Measurements from ENCODE around the gene ENO2. TPM values are rescaled to one million over a fixed set of nuclear protein-coding genes. Genes with fewer than 3 reads are reported as not detected.
A peak's percentile ranks its signal among the peaks of the same experiment; 100 is the strongest.
"Not testable (repeated sequence)": the region's sequence is repeated elsewhere in the genome, so short reads cannot be mapped to it uniquely, and the experiment has no call there.

Gene ENO2
- total RNA-seq, 1 donor from 2014 or later = 5.3 TPM

DNA sequence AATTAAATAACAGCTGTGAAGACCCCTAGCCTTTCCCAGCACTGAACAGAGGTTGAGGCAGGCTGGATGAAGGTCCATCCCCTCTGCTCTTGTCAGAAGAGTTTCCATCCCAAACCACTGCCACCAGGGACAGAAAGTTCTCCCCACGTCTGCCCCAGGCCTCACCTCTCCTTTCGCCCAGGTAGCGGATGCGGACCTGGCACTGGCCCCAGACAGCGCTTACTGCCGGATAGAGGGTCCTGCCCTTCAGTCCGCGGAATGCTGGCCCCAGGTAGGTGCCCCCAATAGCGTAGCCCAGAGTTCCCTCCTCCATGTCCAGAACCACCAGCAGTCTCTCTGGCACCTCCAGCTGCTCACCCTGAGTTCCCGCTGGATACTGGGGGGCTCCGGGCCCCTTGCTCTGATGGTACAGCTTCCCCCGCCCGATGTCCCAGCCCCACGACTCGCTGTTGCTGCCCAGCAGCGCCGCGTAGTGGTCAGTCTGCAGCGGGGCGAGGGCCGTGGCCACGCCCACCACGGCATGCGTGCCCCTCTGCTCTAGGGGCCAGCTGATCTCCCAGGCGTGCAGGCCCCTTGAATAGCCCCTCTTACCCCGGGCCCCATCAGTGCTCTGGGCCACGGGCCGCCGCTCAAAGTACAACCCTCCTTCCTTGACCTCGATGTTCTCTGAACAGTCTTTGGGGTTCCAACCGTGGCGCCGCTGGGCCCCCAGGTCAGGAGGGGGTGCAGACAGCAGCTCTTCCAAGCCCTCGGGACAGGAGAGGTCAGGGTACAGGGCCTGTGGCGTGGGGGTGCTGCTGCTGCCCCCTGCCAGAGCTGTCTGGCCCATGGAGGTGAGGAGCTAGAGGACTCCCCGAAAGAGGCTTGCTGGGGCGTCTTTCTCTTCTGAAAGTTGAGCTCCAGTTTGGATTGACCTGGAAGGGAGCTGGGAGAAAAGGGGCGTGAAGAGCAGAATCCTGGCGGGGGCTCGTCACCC, 42.0 kb upstream of the ENO2 start:
- DNase-seq (ENCODE audit: low spot score) = peak; percentile 95
- TF ChIP-seq, protein P1, sequence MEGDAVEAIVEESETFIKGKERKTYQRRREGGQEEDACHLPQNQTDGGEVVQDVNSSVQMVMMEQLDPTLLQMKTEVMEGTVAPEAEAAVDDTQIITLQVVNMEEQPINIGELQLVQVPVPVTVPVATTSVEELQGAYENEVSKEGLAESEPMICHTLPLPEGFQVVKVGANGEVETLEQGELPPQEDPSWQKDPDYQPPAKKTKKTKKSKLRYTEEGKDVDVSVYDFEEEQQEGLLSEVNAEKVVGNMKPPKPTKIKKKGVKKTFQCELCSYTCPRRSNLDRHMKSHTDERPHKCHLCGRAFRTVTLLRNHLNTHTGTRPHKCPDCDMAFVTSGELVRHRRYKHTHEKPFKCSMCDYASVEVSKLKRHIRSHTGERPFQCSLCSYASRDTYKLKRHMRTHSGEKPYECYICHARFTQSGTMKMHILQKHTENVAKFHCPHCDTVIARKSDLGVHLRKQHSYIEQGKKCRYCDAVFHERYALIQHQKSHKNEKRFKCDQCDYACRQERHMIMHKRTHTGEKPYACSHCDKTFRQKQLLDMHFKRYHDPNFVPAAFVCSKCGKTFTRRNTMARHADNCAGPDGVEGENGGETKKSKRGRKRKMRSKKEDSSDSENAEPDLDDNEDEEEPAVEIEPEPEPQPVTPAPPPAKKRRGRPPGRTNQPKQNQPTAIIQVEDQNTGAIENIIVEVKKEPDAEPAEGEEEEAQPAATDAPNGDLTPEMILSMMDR (IDR thresholded peaks at IDR 0.05; ENCODE audit: unreplicated experiment) = peak; percentile 78
- Mint-ChIP-seq H3K36me3 (ENCODE audit: low read depth, unreplicated experiment) (peaks cover 31% of the 10 kb centered on the region), H3K27me3 (ENCODE audit: unreplicated experiment) (peaks cover 15% of the 10 kb centered on the region), H3K27ac (ENCODE audit: unreplicated experiment) (peak overlapping the region; percentile 24), H3K4me3 (ENCODE audit: unreplicated experiment) (peak overlapping the region; percentile 94), H3K4me1 (ENCODE audit: unreplicated experiment) (peaks cover 30% of the 10 kb centered on the region), H3K9me3 (ENCODE audit: unreplicated experiment) (no peaks in the 10 kb centered on the region)

DNA sequence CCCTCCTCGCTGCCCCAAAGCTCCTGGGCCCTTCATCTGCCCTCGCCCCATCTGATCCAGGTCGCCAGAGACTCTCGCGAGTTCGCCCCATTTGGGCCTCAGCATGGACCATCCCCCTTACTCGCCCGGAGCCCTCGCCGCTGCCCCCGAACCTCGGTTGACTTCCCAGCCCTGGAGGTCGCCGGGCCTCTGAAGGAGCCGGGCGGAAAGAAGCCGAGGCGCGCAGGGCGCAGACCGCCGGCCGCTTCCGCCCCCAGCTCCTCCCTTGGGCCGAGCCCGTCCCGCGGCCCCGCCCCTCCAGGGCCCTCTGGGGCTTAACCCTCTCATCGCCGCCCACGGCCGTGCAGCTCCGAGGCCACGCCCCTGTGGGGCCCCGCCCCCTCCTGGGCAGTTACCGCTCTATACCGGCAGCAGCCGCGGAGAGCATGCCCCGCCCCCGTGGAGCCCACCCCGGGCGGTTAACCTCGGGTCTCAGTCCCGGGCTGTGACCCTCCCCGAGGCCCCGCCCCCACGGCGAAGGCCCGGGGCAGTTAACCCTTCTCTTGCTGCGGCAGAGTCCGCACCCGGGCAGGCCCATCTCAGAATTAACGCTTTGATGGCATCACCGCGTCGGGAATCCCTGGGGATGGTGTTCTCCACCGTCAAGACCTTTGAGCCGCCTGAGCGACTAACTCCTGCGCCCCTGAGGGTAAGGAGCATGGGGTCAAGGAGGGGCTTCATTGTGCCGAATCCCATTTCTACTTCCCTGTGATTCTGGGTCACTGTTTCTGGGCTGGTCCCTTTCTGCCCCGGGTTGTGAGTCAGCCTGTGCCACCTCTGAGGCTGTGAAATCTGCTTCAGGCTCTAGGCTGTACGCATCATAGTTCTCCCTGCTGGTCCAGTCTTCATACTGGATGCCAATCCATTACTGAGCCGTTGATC, 41.0 kb upstream of the ENO2 start, which contains the start of gene SPSB2:
Gene SPSB2, minus strand, starts transcription at position 210 of the 921 bp plus-strand sequence. CDS start 402 bp downstream, outside the sequence.
- peaks cover 11% of the 10 kb centered on the region for H3K27me3 Mint-ChIP-seq (ENCODE audit: unreplicated experiment)
- DNase-seq (ENCODE audit: low spot score) = peak; percentile 100
- no peaks in the 10 kb centered on the region for H3K9me3 Mint-ChIP-seq (ENCODE audit: unreplicated experiment)
- peaks cover 26% of the 10 kb centered on the region for H3K4me1 Mint-ChIP-seq (ENCODE audit: unreplicated experiment)
- H3K36me3 Mint-ChIP-seq (ENCODE audit: low read depth, unreplicated experiment) = peaks cover 31% of the 10 kb centered on the region
- H3K4me3 Mint-ChIP-seq (ENCODE audit: unreplicated experiment) = peak within 1 kb of the TSS; percentile 94
- TF ChIP-seq, protein P1 (IDR thresholded peaks at IDR 0.05; ENCODE audit: unreplicated experiment) = no peak
- peak within 1 kb of the TSS; percentile 48 for H3K27ac Mint-ChIP-seq (ENCODE audit: unreplicated experiment)

DNA sequence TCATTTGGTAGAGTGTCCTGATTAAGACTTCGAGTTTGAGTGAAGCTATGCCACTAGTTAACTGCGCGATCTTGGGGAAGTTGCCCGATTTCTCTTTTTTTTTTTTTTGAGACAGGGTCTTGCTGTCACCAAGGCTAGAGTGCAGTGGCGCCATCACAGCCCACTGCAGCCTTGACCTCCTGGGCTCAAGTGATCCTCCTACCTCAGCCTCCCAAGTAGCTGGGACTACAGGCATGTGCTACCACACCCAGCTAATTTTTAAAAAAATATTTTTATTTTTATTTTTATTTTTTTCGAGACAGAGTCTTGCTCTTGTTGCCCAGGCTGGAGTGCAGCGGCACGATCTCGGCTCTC, 40.4 kb upstream of the ENO2 start:
- peaks cover 11% of the 10 kb centered on the region for H3K27me3 Mint-ChIP-seq (ENCODE audit: unreplicated experiment)
- peak overlapping the region; percentile 48 for H3K27ac Mint-ChIP-seq (ENCODE audit: unreplicated experiment)
- not testable (repeated sequence) for DNase-seq (ENCODE audit: low spot score); H3K9me3 Mint-ChIP-seq (ENCODE audit: unreplicated experiment)
- H3K4me3 Mint-ChIP-seq (ENCODE audit: unreplicated experiment) = peak overlapping the region; percentile 90
- H3K36me3 Mint-ChIP-seq (ENCODE audit: low read depth, unreplicated experiment) = peaks cover 26% of the 10 kb centered on the region
- H3K4me1 Mint-ChIP-seq (ENCODE audit: unreplicated experiment) = peaks cover 20% of the 10 kb centered on the region

DNA sequence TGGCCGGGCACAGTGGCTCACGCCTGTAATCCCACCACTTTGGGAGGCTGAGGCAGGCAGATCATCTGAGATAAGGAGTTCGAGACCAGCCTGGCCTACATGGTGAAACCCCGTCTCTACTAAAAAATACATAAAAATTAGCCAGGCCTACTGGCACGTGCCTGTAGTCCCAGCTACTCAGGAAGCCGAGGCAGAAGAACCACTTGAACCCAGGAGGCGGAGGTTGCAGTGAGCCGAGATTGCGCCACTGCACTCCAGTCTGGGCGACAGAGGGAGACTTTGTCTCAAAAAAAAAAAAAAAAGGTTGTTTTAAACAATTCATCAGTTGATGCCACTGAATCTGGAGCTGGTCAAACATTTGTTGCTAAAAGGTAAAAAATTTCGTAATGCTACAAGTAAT, 34.6 kb upstream of the ENO2 start:
- not testable (repeated sequence) for H3K36me3 Mint-ChIP-seq (ENCODE audit: low read depth, unreplicated experiment); H3K4me1 Mint-ChIP-seq (ENCODE audit: unreplicated experiment); H3K27me3 Mint-ChIP-seq (ENCODE audit: unreplicated experiment); H3K4me3 Mint-ChIP-seq (ENCODE audit: unreplicated experiment); H3K27ac Mint-ChIP-seq (ENCODE audit: unreplicated experiment); H3K9me3 Mint-ChIP-seq (ENCODE audit: unreplicated experiment); DNase-seq (ENCODE audit: low spot score)

DNA sequence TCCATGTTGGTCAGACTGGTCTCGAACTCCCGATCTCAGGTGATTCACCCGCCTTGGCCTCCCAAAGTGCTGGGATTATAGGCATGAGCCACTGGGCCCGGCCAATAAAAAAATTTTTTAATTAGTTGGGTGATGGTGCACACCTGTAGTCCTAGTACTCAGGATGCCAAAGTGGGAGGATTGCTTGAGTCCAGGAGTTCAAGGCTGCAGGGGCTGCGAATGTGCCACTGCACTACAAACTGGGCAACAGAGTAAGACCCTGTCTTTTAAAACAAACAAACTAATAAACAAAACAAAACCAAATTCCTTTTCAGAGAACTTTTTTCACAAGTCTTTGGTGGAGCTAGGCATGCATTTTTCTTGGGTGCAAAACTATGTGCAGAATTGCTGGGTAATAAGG, 31.1 kb upstream of the ENO2 start:
- no peak for DNase-seq (ENCODE audit: low spot score)
- no peak overlapping the region for H3K4me3 Mint-ChIP-seq (ENCODE audit: unreplicated experiment)
- H3K9me3 Mint-ChIP-seq (ENCODE audit: unreplicated experiment) = no peaks in the 10 kb centered on the region
- TF ChIP-seq, protein P1 (IDR thresholded peaks at IDR 0.05; ENCODE audit: unreplicated experiment) = no peak
- peaks cover 3% of the 10 kb centered on the region for H3K27me3 Mint-ChIP-seq (ENCODE audit: unreplicated experiment)
- H3K4me1 Mint-ChIP-seq (ENCODE audit: unreplicated experiment) = peaks cover 2% of the 10 kb centered on the region
- H3K27ac Mint-ChIP-seq (ENCODE audit: unreplicated experiment) = no peak overlapping the region
- no peaks in the 10 kb centered on the region for H3K36me3 Mint-ChIP-seq (ENCODE audit: low read depth, unreplicated experiment)

Data from endothelial cell (in vitro differentiated cells).